ENCODE data around the gene P2RX5.

P2RX5 gene

GRCh38 chr17:3656353-3656752 is 39.6 kb downstream of the P2RX5 start:
- no peak for DNase-seq

- DNase-seq = no peak
These were observed 40.2 kb downstream of the P2RX5 start for GRCh38 chr17:3655766-3656165.

- DNase-seq = no peak
These were observed 48.0 kb downstream of the P2RX5 start for GRCh38 chr17:3647769-3648555.

- no peak for DNase-seq
These were observed 48.7 kb downstream of the P2RX5 start for GRCh38 chr17:3647251-3647650.

- DNase-seq = no peak
These were observed 50.6 kb downstream of the P2RX5 start for GRCh38 chr17:3645310-3645709.

GRCh38 chr17:3643889-3644349 is 52.0 kb downstream of the P2RX5 start:
- no peak for DNase-seq

GRCh38 chr17:3641717-3642486 is 54.1 kb downstream of the P2RX5 start:
- DNase-seq = no peak

- DNase-seq = no peak
These were observed 54.9 kb downstream of the P2RX5 start for GRCh38 chr17:3641014-3641413.

- no peak for DNase-seq
These were observed 55.9 kb downstream of the P2RX5 start for GRCh38 chr17:3639981-3640596.

GRCh38 chr17:3636908-3637373 is 59.0 kb downstream of the P2RX5 start:
- no peak for DNase-seq

GRCh38 chr17:3636154-3636907 is 59.6 kb downstream of the P2RX5 start, which contains the start of the genes CTNS and SHPK:
Gene CTNS, plus strand, starts transcription at chr17:3636760. Its CDS starts 3,447 bp downstream, at chr17:3640207.
Gene SHPK, minus strand, starts transcription at chr17:3636250. Its CDS starts 31 bp downstream, at chr17:3636219.
- peak; percentile 86 for DNase-seq

- no peak for DNase-seq
These were observed 60.3 kb downstream of the P2RX5 start for GRCh38 chr17:3635474-3636153.

- DNase-seq = no peak
These were observed 63.7 kb downstream of the P2RX5 start for GRCh38 chr17:3632287-3632686.

GRCh38 chr17:3630781-3631180 is 65.2 kb downstream of the P2RX5 start:
- no peak for DNase-seq

- DNase-seq = no peak
These were observed 68.2 kb downstream of the P2RX5 start for GRCh38 chr17:3627769-3628167.

GRCh38 chr17:3626831-3627768 is 68.9 kb downstream of the P2RX5 start:
- peak; percentile 35 for DNase-seq
